ENCODE measurements around the gene HDGF. TPM values are rescaled to one million over a fixed set of nuclear protein-coding genes. Genes with fewer than 3 reads are reported as not detected.

HDGF gene
- total and polyA plus RNA-seq, 2 experiments from 2014 or later = 153 to 192 TPM

DNA sequence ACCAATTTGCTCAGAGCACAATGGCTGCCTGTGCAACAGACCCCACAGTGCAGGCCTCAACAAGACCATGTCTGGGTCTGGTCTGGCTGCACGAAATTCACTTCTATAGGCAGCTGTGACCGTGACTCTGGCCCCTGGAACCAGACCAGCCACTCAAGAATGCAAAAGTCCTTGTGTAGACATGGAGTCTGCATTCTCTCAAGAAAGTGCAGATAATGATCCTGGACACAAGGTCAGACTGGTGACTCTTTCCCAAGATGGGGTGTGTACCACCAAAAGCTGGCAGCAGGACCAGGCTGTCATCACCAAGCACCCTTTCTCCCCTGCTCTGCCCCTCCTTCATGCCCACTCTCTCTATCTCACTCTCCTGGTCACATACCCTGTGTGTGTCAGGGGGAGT lies 30.3 kb downstream of the HDGF start:
- H3K4me3 ChIP-seq = no peak overlapping the region
- H3K27me3 ChIP-seq = no peaks in the 10 kb centered on the region
- no peak overlapping the region for H2AFZ ChIP-seq
- no peaks in the 10 kb centered on the region for H3K9me2 ChIP-seq (replicated peaks; ENCODE audit: insufficient read depth)
- 57% methylated on average over 2 of the region's 2 CpGs for WGBS (ENCODE audit: low lambda C conversion rate, missing lambda C conversion rate)
- H4K20me1 ChIP-seq (ENCODE audit: insufficient read depth, poor library complexity, severe bottlenecking) = peaks cover 19% of the 10 kb centered on the region
- no peaks in the 10 kb centered on the region for H3K9me3 ChIP-seq (ENCODE audit: low read depth)
- no peak overlapping the region for H3K4me2 ChIP-seq
- TF ChIP-seq EZH2phosphoT487 (IDR thresholded peaks at IDR 0.05; ENCODE audit: low read depth, severe bottlenecking, unreplicated experiment) = no peak
- no peak for TF ChIP-seq CTCF (IDR thresholded peaks at IDR 0.05; ENCODE audit: poor library complexity)
- TF ChIP-seq EZH2 (IDR thresholded peaks at IDR 0.05; ENCODE audit: borderline replicate concordance) = no peak
- H3K36me3 ChIP-seq (replicated peaks; ENCODE audit: insufficient read depth, low read depth) = no peaks in the 10 kb centered on the region
- no peak for DNase-seq (ENCODE audit: low spot score)
- H3K4me1 ChIP-seq (ENCODE audit: insufficient read depth) = peaks cover 10% of the 10 kb centered on the region
- H3K79me2 ChIP-seq = peaks cover 29% of the 10 kb centered on the region
- no peak overlapping the region for H3K27ac ChIP-seq

DNA sequence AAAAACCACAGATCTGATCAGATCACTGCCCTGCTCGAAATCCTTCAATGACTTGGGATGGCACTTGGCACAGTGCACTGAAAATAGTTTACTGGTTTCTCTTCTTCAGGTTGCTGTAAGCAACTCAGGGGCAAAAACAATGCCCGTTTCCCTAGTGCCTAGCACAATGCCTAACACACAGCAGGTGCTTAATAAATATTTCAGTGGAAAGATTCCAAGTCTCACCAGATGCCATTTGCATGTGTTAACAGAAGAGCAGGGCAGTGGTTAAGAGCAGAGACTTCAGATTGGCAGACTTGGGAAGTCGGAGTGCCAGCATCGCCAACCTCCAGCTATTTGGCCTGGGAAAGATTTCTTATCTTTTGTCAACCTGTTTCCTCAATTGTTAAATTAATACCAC lies 34.1 kb downstream of the HDGF start:
- H3K4me1 ChIP-seq (ENCODE audit: insufficient read depth) = peaks cover 3% of the 10 kb centered on the region
- H3K4me3 ChIP-seq = no peak overlapping the region
- no peak overlapping the region for H3K27ac ChIP-seq
- no peaks in the 10 kb centered on the region for H3K27me3 ChIP-seq
- H3K4me2 ChIP-seq = no peak overlapping the region
- no peaks in the 10 kb centered on the region for H4K20me1 ChIP-seq (ENCODE audit: insufficient read depth, poor library complexity, severe bottlenecking)
- WGBS (ENCODE audit: low lambda C conversion rate, missing lambda C conversion rate) = 94% methylated on average over 4 of the region's 4 CpGs
- no peak for DNase-seq (ENCODE audit: low spot score)
- H3K36me3 ChIP-seq (replicated peaks; ENCODE audit: insufficient read depth, low read depth) = no peaks in the 10 kb centered on the region
- H3K9me3 ChIP-seq (ENCODE audit: low read depth) = no peaks in the 10 kb centered on the region
- no peaks in the 10 kb centered on the region for H3K79me2 ChIP-seq
- no peaks in the 10 kb centered on the region for H3K9me2 ChIP-seq (replicated peaks; ENCODE audit: insufficient read depth)
- TF ChIP-seq CTCF (IDR thresholded peaks at IDR 0.05; ENCODE audit: poor library complexity) = no peak
- no peak for TF ChIP-seq EZH2 (IDR thresholded peaks at IDR 0.05; ENCODE audit: borderline replicate concordance)
- no peak for TF ChIP-seq EZH2phosphoT487 (IDR thresholded peaks at IDR 0.05; ENCODE audit: low read depth, severe bottlenecking, unreplicated experiment)
- H2AFZ ChIP-seq = no peak overlapping the region

- peaks cover 27% of the 10 kb centered on the region for H3K4me1 ChIP-seq (ENCODE audit: insufficient read depth)
- no peak overlapping the region for H3K4me2 ChIP-seq
- H3K27ac ChIP-seq = no peak overlapping the region
- no peak for DNase-seq (ENCODE audit: low spot score)
- no peaks in the 10 kb centered on the region for H3K9me3 ChIP-seq (ENCODE audit: low read depth)
- no peak overlapping the region for H2AFZ ChIP-seq
- no peaks in the 10 kb centered on the region for H3K79me2 ChIP-seq
- 92% methylated on average over 3 of the region's 3 CpGs for WGBS (ENCODE audit: low lambda C conversion rate, missing lambda C conversion rate)
- no peaks in the 10 kb centered on the region for H3K27me3 ChIP-seq
- H3K4me3 ChIP-seq = no peak overlapping the region
- no peaks in the 10 kb centered on the region for H3K36me3 ChIP-seq (replicated peaks; ENCODE audit: insufficient read depth, low read depth)
- no peaks in the 10 kb centered on the region for H4K20me1 ChIP-seq (ENCODE audit: insufficient read depth, poor library complexity, severe bottlenecking)
- TF ChIP-seq EZH2phosphoT487 (IDR thresholded peaks at IDR 0.05; ENCODE audit: low read depth, severe bottlenecking, unreplicated experiment) = no peak
- no peak for TF ChIP-seq CTCF (IDR thresholded peaks at IDR 0.05; ENCODE audit: poor library complexity)
- no peak for TF ChIP-seq EZH2 (IDR thresholded peaks at IDR 0.05; ENCODE audit: borderline replicate concordance)
- H3K9me2 ChIP-seq (replicated peaks; ENCODE audit: insufficient read depth) = no peaks in the 10 kb centered on the region
Observed at GRCh38 chr1:156714830-156715229, 36.6 kb downstream of the HDGF start.

- H3K4me1 ChIP-seq (ENCODE audit: insufficient read depth) = peaks cover 49% of the 10 kb centered on the region
- H3K27ac ChIP-seq = no peak overlapping the region
- no peaks in the 10 kb centered on the region for H3K36me3 ChIP-seq (replicated peaks; ENCODE audit: insufficient read depth, low read depth)
- H3K9me2 ChIP-seq (replicated peaks; ENCODE audit: insufficient read depth) = no peaks in the 10 kb centered on the region
- H4K20me1 ChIP-seq (ENCODE audit: insufficient read depth, poor library complexity, severe bottlenecking) = no peaks in the 10 kb centered on the region
- no peaks in the 10 kb centered on the region for H3K79me2 ChIP-seq
- no peak overlapping the region for H3K4me2 ChIP-seq
- H3K4me3 ChIP-seq = no peak overlapping the region
- H3K9me3 ChIP-seq (ENCODE audit: low read depth) = no peaks in the 10 kb centered on the region
- 44% methylated on average over 3 of the region's 3 CpGs for WGBS (ENCODE audit: low lambda C conversion rate, missing lambda C conversion rate)
- no peak overlapping the region for H2AFZ ChIP-seq
- DNase-seq (ENCODE audit: low spot score) = no peak
- TF ChIP-seq EZH2phosphoT487 (IDR thresholded peaks at IDR 0.05; ENCODE audit: low read depth, severe bottlenecking, unreplicated experiment) = no peak
- TF ChIP-seq EZH2 (IDR thresholded peaks at IDR 0.05; ENCODE audit: borderline replicate concordance) = no peak
- TF ChIP-seq CTCF (IDR thresholded peaks at IDR 0.05; ENCODE audit: poor library complexity) = no peak
- no peaks in the 10 kb centered on the region for H3K27me3 ChIP-seq
Observed at GRCh38 chr1:156712626-156713025, 38.8 kb downstream of the HDGF start.

Measured in hepatocyte (in vitro differentiated cells).